Fibroblast of lung (primary cell): ENCODE data around the gene MRPS24. TPM values are rescaled to one million over a fixed set of nuclear protein-coding genes. Genes with fewer than 3 reads are reported as not detected.
A peak's percentile ranks its signal among the peaks of the same experiment; 100 is the strongest.

Source experiments
- DNase-seq, 2 donors: peaks; one replicate each; pipeline versions ENCODE4 v3.0.0 to v3.0.0-alpha.2; 2010; ENCODE audit warnings: low read depth in 2 of 2
- H2AFZ ChIP-seq: 2 replicates; pipeline ENCODE4 v1.5.1; 2012; ENCODE audit warnings: low read length, control low read depth, inconsistent platforms
- H3K27ac ChIP-seq: 2 replicates; pipeline ENCODE4 v1.5.1; 2011; ENCODE audit warnings: low read length, control low read depth; ENCODE audit not compliant: insufficient read depth
- H3K27me3 ChIP-seq: 2 replicates; pipeline ENCODE4 v1.5.1; 2011; ENCODE audit warnings: mild to moderate bottlenecking, low read length; ENCODE audit not compliant: control insufficient read depth, insufficient read depth
- H3K36me3 ChIP-seq: 2 replicates; pipeline ENCODE4 v1.5.1; 2011; ENCODE audit warnings: low read length; ENCODE audit not compliant: control insufficient read depth, insufficient read depth
- H3K4me1 ChIP-seq: 2 replicates; pipeline ENCODE4 v1.5.1; 2011; ENCODE audit warnings: low read length; ENCODE audit not compliant: control insufficient read depth, insufficient read depth; ENCODE audit errors: extremely low read depth
- H3K4me2 ChIP-seq: 2 replicates; pipeline ENCODE4 v1.5.1; 2011; ENCODE audit warnings: low read length, control low read depth; ENCODE audit not compliant: insufficient read depth; ENCODE audit errors: extremely low read depth
- H3K4me3 ChIP-seq, 4 experiments: fragments of 200-600 bp in 1 of 4; sonication (generic) in 1 of 4; replicated peaks in 1 of 4; 2 replicates each; pipeline ENCODE4 v1.5.1; 2011 to 2016; ENCODE audit warnings: low read length in 4 of 4, low read depth in 3 of 4, mild to moderate bottlenecking in 3 of 4, control low read depth in 2 of 4, inconsistent platforms in 1 of 4, mixed read lengths in 1 of 4; ENCODE audit not compliant: insufficient read depth in 1 of 4; ENCODE audit errors: control extremely low read depth in 1 of 4
- H3K79me2 ChIP-seq: 2 replicates; pipeline ENCODE4 v1.5.1; 2012; ENCODE audit warnings: mild to moderate bottlenecking, low read length, inconsistent platforms; ENCODE audit not compliant: control insufficient read depth, insufficient read depth
- H3K9ac ChIP-seq: 2 replicates; pipeline ENCODE4 v1.5.1; 2011; ENCODE audit warnings: mild to moderate bottlenecking, low read length, control low read depth; ENCODE audit not compliant: insufficient read depth
- H3K9me3 ChIP-seq: 2 replicates; pipeline ENCODE4 v1.5.1; 2012; ENCODE audit warnings: low read depth, low read length; ENCODE audit not compliant: control insufficient read depth, insufficient read depth
- H4K20me1 ChIP-seq: 2 replicates; pipeline ENCODE4 v1.5.1; 2011; ENCODE audit warnings: low read length; ENCODE audit not compliant: control insufficient read depth, insufficient read depth; ENCODE audit errors: extremely low read depth
- CTCF ChIP-seq, 2 donors: IDR thresholded peaks in 1 of 2; conservative IDR thresholded peaks in 1 of 2; 1 replicate in 1 of 2; 2 replicates in 1 of 2; pipeline ENCODE4 v1.5.1; 2011 to 2012; ENCODE audit warnings: low read length in 2 of 2, control low read depth in 1 of 2, inconsistent platforms in 1 of 2, low read depth in 1 of 2, mild to moderate bottlenecking in 1 of 2
- EZH2 ChIP-seq: IDR thresholded peaks from 2 replicates; pipeline ENCODE4 v1.5.1; 2012; ENCODE audit warnings: low read length, control low read depth, mild to moderate bottlenecking; ENCODE audit errors: missing control alignments
- polyA plus RNA-seq, 2 donors: library from polyadenylated mRNA; depleted of rRNA in 1 of 2; stranded (reverse) in 1 of 2; unstranded in 1 of 2; fragments of >200 nt; gene quantifications; 2 replicates each; pipeline ENCODE4 v1.2.1, GENCODE V29; 2011 to 2012; ENCODE audit warnings: missing spikeins in 1 of 2
- total RNA-seq: library from RNA; depleted of rRNA; stranded (reverse); fragments of >200 nt; gene quantifications from 2 replicates; pipeline ENCODE4 v1.2.1, GENCODE V29; 2014

MRPS24 gene
- total and polyA plus RNA-seq, 2 donors (not counting 1 experiment from before 2014, with no cell fraction given): 105 to 109 TPM

GRCh38 chr7:43868181-43868580 is 1.1 kb downstream of the MRPS24 start:
- Histone ChIP-seq H3K4me2 (peak overlapping the region; percentile 77), H3K36me3 (peaks cover 11% of the 10 kb centered on the region), H4K20me1 (no peaks in the 10 kb centered on the region), H3K9ac (no peak overlapping the region), H3K9me3 (no peaks in the 10 kb centered on the region), H3K79me2 (peaks cover 11% of the 10 kb centered on the region), H3K4me1 (peaks cover 19% of the 10 kb centered on the region), H3K4me3 (peak overlapping the region; percentile 68 to 81 (median 77)), H3K27ac (peak overlapping the region; percentile 42), H3K27me3 (no peaks in the 10 kb centered on the region), H2AFZ (no peak overlapping the region)
- TF ChIP-seq EZH2: no peak
- TF ChIP-seq CTCF (conservative IDR thresholded peaks at IDR 0.05 in 1 of 2, IDR thresholded peaks at IDR 0.05 in 1 of 2; ENCODE audit: low read depth in 1 of 2, low read length in 2 of 2): no peak
- DNase-seq: no peak

- peaks cover 11% of the 10 kb centered on the region for H3K79me2 ChIP-seq
- no peaks in the 10 kb centered on the region for H4K20me1 ChIP-seq
- H3K9ac ChIP-seq: no peak overlapping the region
- no peak overlapping the region for H3K27ac ChIP-seq
- H3K27me3 ChIP-seq: no peaks in the 10 kb centered on the region
- no peak overlapping the region for H3K4me2 ChIP-seq
- H3K36me3 ChIP-seq: peaks cover 11% of the 10 kb centered on the region
- no peak overlapping the region for H2AFZ ChIP-seq
- H3K9me3 ChIP-seq: no peaks in the 10 kb centered on the region
- no peak for TF ChIP-seq EZH2
- TF ChIP-seq CTCF (conservative IDR thresholded peaks at IDR 0.05 in 1 of 2, IDR thresholded peaks at IDR 0.05 in 1 of 2; ENCODE audit: low read depth in 1 of 2, low read length in 2 of 2): no peak
- no peak for DNase-seq
- H3K4me3 ChIP-seq: no peak overlapping the region
- H3K4me1 ChIP-seq: peaks cover under 1% of the 10 kb centered on the region
Observed at GRCh38 chr7:43865277-43865676, 4.0 kb downstream of the MRPS24 start.

GRCh38 chr7:43864126-43864525 is 5.2 kb downstream of the MRPS24 start:
- no peak for TF ChIP-seq EZH2
- no peak for TF ChIP-seq CTCF (conservative IDR thresholded peaks at IDR 0.05 in 1 of 2, IDR thresholded peaks at IDR 0.05 in 1 of 2; ENCODE audit: low read depth in 1 of 2, low read length in 2 of 2)

More at GRCh38 chr7:43864126-43864525, 5.2 kb downstream of the MRPS24 start:
- H3K9me3 ChIP-seq: no peaks in the 10 kb centered on the region
- H3K79me2 ChIP-seq: peaks cover 11% of the 10 kb centered on the region
- no peaks in the 10 kb centered on the region for H3K27me3 ChIP-seq
- H3K36me3 ChIP-seq: peaks cover 11% of the 10 kb centered on the region
- no peaks in the 10 kb centered on the region for H3K4me1 ChIP-seq
- no peaks in the 10 kb centered on the region for H4K20me1 ChIP-seq
- H3K4me2 ChIP-seq: no peak overlapping the region
- H3K9ac ChIP-seq: no peak overlapping the region
- no peak for DNase-seq
- no peak overlapping the region for H2AFZ ChIP-seq
- H3K4me3 ChIP-seq: no peak overlapping the region
- H3K27ac ChIP-seq: no peak overlapping the region
